PC-9 (cell line): ENCODE measurements around the gene UBE2A.

Source experiments
- EZH2 ChIP-seq: fragments of 200-600 bp; sonication (generic); IDR thresholded peaks from 2 replicates; pipeline ENCODE4 v1.8.0; 2017; ENCODE audit warnings: antibody characterized with exemption, low read depth
- TF ChIP-seq, protein P1 (sequence below): fragments of 200-600 bp; sonication (generic); conservative IDR thresholded peaks from 2 replicates; pipeline ENCODE4 v1.6.1; 2017; ENCODE audit warnings: mixed run types, antibody characterized with exemption, mild to moderate bottlenecking, moderate library complexity

- no peak for TF ChIP-seq EZH2
- TF ChIP-seq, protein P1, sequence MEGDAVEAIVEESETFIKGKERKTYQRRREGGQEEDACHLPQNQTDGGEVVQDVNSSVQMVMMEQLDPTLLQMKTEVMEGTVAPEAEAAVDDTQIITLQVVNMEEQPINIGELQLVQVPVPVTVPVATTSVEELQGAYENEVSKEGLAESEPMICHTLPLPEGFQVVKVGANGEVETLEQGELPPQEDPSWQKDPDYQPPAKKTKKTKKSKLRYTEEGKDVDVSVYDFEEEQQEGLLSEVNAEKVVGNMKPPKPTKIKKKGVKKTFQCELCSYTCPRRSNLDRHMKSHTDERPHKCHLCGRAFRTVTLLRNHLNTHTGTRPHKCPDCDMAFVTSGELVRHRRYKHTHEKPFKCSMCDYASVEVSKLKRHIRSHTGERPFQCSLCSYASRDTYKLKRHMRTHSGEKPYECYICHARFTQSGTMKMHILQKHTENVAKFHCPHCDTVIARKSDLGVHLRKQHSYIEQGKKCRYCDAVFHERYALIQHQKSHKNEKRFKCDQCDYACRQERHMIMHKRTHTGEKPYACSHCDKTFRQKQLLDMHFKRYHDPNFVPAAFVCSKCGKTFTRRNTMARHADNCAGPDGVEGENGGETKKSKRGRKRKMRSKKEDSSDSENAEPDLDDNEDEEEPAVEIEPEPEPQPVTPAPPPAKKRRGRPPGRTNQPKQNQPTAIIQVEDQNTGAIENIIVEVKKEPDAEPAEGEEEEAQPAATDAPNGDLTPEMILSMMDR: no peak
Measured at GRCh38 chrX:119539872-119540271, 34.5 kb upstream of the UBE2A start.
